GM12891 (cell line): Measurements from ENCODE around the gene LEFTY1.

Experiments used
- PAX5 ChIP-seq: IDR thresholded peaks from 2 replicates; pipeline ENCODE4 v1.6.1; 2011; ENCODE audit warnings: low read length, moderate library complexity, mild to moderate bottlenecking; ENCODE audit not compliant: insufficient read depth, severe bottlenecking
- POLR2A ChIP-seq: IDR thresholded peaks from 2 replicates; pipeline ENCODE4 v1.6.1; 2011; ENCODE audit warnings: low read depth, low read length, control low read depth
- POLR2AphosphoS5 ChIP-seq: IDR thresholded peaks from 2 replicates; pipeline ENCODE4 v1.6.1; 2011; ENCODE audit warnings: low read depth, low read length, control low read depth
- POU2F2 ChIP-seq: IDR thresholded peaks from 2 replicates; pipeline ENCODE4 v1.6.1; 2011; ENCODE audit warnings: low read depth, mild to moderate bottlenecking, control low read depth, low read length, moderate library complexity
- SPI1 ChIP-seq: IDR thresholded peaks from 2 replicates; pipeline ENCODE4 v1.6.1; 2011; ENCODE audit warnings: low read depth, low read length, control low read depth
- TAF1 ChIP-seq: IDR thresholded peaks from 2 replicates; pipeline ENCODE4 v1.6.1; 2011; ENCODE audit warnings: low read depth, low read length, control low read depth

- TF ChIP-seq POLR2AphosphoS5 = no peak
- no peak for TF ChIP-seq POLR2A
- TF ChIP-seq SPI1 = no peak
- no peak for TF ChIP-seq POU2F2
- no peak for TF ChIP-seq TAF1
- TF ChIP-seq PAX5 = no peak
These were observed 26.4 kb downstream of the LEFTY1 start for GRCh38 chr1:225862581-225862950.
